ENCODE measurements around the gene PIM1. TPM values are rescaled to one million over a fixed set of nuclear protein-coding genes. Genes with fewer than 3 reads are reported as not detected.

PIM1 gene
- total and polyA plus RNA-seq, 10 of the 15 experiments (the other 5 are each of a cell fraction or from before 2014, with no cell fraction given) = 0.66 to 33.9 (median 10.2) TPM

GRCh38 chr6:37169496-37170272, at the start of gene PIM1 (continued):
- TF ChIP-seq CTCF (IDR thresholded peaks at IDR 0.05 in 2 of 3, conservative IDR thresholded peaks at IDR 0.05 in 1 of 3; ENCODE audit: control insufficient read depth in 2 of 3, extremely low read depth in 1 of 3, insufficient read depth in 1 of 3, low read depth in 3 of 3, low read length in 3 of 3) (peak in 1 of 3 experiments; percentile 6; a peak in 1 of 6 replicates), ATF2 (IDR thresholded peaks at IDR 0.05; ENCODE audit: low read length) (no peak), E2F4 (IDR thresholded peaks at IDR 0.05; ENCODE audit: low read depth, low read length) (peak; percentile 79; the same call in 1 of the 2 replicates), CEBPZ (IDR thresholded peaks at IDR 0.05; ENCODE audit: low read depth, low read length) (no peak), SMC3 (IDR thresholded peaks at IDR 0.05; ENCODE audit: borderline replicate concordance, low read length) (no peak), ZBTB40 (IDR thresholded peaks at IDR 0.05; ENCODE audit: borderline replicate concordance) (no peak), RB1 (IDR thresholded peaks at IDR 0.05; ENCODE audit: borderline replicate concordance) (peak; percentile 99; the same call in 1 of the 2 replicates), FOXM1 (IDR thresholded peaks at IDR 0.05; ENCODE audit: low read depth, low read length) (no peak), KLF5 (IDR thresholded peaks at IDR 0.05; ENCODE audit: partially characterized antibody) (no peak), EED (IDR thresholded peaks at IDR 0.05; ENCODE audit: low read depth) (no peak), ZSCAN29 (IDR thresholded peaks at IDR 0.05) (no peak), MLLT1 (IDR thresholded peaks at IDR 0.05) (peak; percentile 37; the same call in 1 of the 2 replicates), CBFB (IDR thresholded peaks at IDR 0.05; ENCODE audit: low read depth) (peak; percentile 18; the same call in 1 of the 2 replicates), JUNB (IDR thresholded peaks at IDR 0.05) (no peak), BMI1 (IDR thresholded peaks at IDR 0.05; ENCODE audit: borderline replicate concordance) (no peak)
